Activated CD8-positive, alpha-beta memory T cell treated with anti-CD3 and anti-CD28 coated beads, Interleukin-2, amount 50 U/mL, for 1 hour (primary cell): ENCODE results near the gene SCAPER.

Experiments
- DNase-seq: peaks from one replicate; pipeline ENCODE4 v3.0.0-alpha.2; 2020; ENCODE audit errors: extremely low read depth

The SCAPER gene

GRCh38 chr15:76339305-76340197, 565.6 kb downstream of the SCAPER start:
- DNase-seq: no peak

- DNase-seq: no peak
Measured at GRCh38 chr15:76338486-76339304, 566.4 kb downstream of the SCAPER start.

GRCh38 chr15:76337696-76338485, 567.2 kb downstream of the SCAPER start:
- no peak for DNase-seq

- no peak for DNase-seq
Measured at GRCh38 chr15:76337059-76337695, 568.0 kb downstream of the SCAPER start.

GRCh38 chr15:76336254-76337058, 568.7 kb downstream of the SCAPER start, which contains the start of gene ISL2:
ISL2 (plus strand) TSS chr15:76336773; CDS start chr15:76336884, 111 bp downstream.
- DNase-seq: no peak

GRCh38 chr15:76335307-76336253, 569.6 kb downstream of the SCAPER start:
- DNase-seq: no peak

GRCh38 chr15:76334438-76335306, 570.5 kb downstream of the SCAPER start:
- no peak for DNase-seq

- DNase-seq: no peak
Measured at GRCh38 chr15:76333720-76334437, 571.3 kb downstream of the SCAPER start.

- no peak for DNase-seq
Measured at GRCh38 chr15:76333309-76333708, 571.8 kb downstream of the SCAPER start.

- no peak for DNase-seq
Measured at GRCh38 chr15:76332796-76333195, 572.3 kb downstream of the SCAPER start.

GRCh38 chr15:76330080-76330680, 575.0 kb downstream of the SCAPER start:
- no peak for DNase-seq

GRCh38 chr15:76328958-76329357, 576.2 kb downstream of the SCAPER start:
- DNase-seq: no peak

GRCh38 chr15:76328106-76328696, 576.9 kb downstream of the SCAPER start:
- no peak for DNase-seq

GRCh38 chr15:76327191-76328105, 577.7 kb downstream of the SCAPER start:
- DNase-seq: no peak

- DNase-seq: no peak
Measured at GRCh38 chr15:76325704-76326103, 579.4 kb downstream of the SCAPER start.

GRCh38 chr15:76324066-76324465, 581.1 kb downstream of the SCAPER start:
- DNase-seq: no peak
